ENCODE results near the gene SIX4. TPM values are rescaled to one million over a fixed set of nuclear protein-coding genes. Genes with fewer than 3 reads are reported as not detected.
A peak's percentile ranks its signal among the peaks of the same experiment; 100 is the strongest.
"Not testable (repeated sequence)": the region's sequence is repeated elsewhere in the genome, so short reads cannot be mapped to it uniquely, and the experiment has no call there.

The SIX4 gene
- total RNA-seq, 6 experiments from 2014 or later, result 14.4 to 19.6 (median 17.0) TPM

- no peak for DNase-seq
- no peak overlapping the region for H3K27ac Mint-ChIP-seq
- H3K9me3 Mint-ChIP-seq, result peaks cover 4% of the 10 kb centered on the region; the same call in 1 of the 2 replicates
- no peaks in the 10 kb centered on the region; the same call in 1 of the 2 replicates for H3K27me3 Mint-ChIP-seq (ENCODE audit: insufficient read depth)
- peaks cover 5% of the 10 kb centered on the region for H3K36me3 Mint-ChIP-seq (ENCODE audit: low read depth)
- TF ChIP-seq, protein P1, sequence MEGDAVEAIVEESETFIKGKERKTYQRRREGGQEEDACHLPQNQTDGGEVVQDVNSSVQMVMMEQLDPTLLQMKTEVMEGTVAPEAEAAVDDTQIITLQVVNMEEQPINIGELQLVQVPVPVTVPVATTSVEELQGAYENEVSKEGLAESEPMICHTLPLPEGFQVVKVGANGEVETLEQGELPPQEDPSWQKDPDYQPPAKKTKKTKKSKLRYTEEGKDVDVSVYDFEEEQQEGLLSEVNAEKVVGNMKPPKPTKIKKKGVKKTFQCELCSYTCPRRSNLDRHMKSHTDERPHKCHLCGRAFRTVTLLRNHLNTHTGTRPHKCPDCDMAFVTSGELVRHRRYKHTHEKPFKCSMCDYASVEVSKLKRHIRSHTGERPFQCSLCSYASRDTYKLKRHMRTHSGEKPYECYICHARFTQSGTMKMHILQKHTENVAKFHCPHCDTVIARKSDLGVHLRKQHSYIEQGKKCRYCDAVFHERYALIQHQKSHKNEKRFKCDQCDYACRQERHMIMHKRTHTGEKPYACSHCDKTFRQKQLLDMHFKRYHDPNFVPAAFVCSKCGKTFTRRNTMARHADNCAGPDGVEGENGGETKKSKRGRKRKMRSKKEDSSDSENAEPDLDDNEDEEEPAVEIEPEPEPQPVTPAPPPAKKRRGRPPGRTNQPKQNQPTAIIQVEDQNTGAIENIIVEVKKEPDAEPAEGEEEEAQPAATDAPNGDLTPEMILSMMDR (IDR thresholded peaks at IDR 0.05), result 0 out of 2 replicates have a peak, but pooled peaks have one; percentile 11
- peaks cover 19% of the 10 kb centered on the region for H3K4me1 Mint-ChIP-seq (ENCODE audit: low read depth)
- H3K4me3 Mint-ChIP-seq, result no peak overlapping the region
These were observed 8.8 kb upstream of the SIX4 start for GRCh38 chr14:60732840-60733483.

GRCh38 chr14:60731291-60731690, 7.1 kb upstream of the SIX4 start:
- H3K4me1 Mint-ChIP-seq (ENCODE audit: low read depth), result peaks cover 17% of the 10 kb centered on the region
- DNase-seq; H3K27me3 Mint-ChIP-seq (ENCODE audit: insufficient read depth); H3K27ac Mint-ChIP-seq; H3K4me3 Mint-ChIP-seq; H3K36me3 Mint-ChIP-seq (ENCODE audit: low read depth); H3K9me3 Mint-ChIP-seq: not testable (repeated sequence)

GRCh38 chr14:60723116-60723906, 840 bp downstream of the SIX4 start:
- TF ChIP-seq, protein P1 (IDR thresholded peaks at IDR 0.05), result no peak
- DNase-seq, result peak; percentile 46
- peak overlapping the region; percentile 98 for H3K4me3 Mint-ChIP-seq
- peak overlapping the region; percentile 97 for H3K27ac Mint-ChIP-seq
- H3K9me3 Mint-ChIP-seq, result no peaks in the 10 kb centered on the region
- H3K27me3 Mint-ChIP-seq (ENCODE audit: insufficient read depth), result no peaks in the 10 kb centered on the region; the same call in 1 of the 2 replicates
- peaks cover 27% of the 10 kb centered on the region for H3K4me1 Mint-ChIP-seq (ENCODE audit: low read depth)
- H3K36me3 Mint-ChIP-seq (ENCODE audit: low read depth), result peaks cover 14% of the 10 kb centered on the region; the same call in 1 of the 2 replicates

- Mint-ChIP-seq H3K36me3 (ENCODE audit: low read depth) (peaks cover 17% of the 10 kb centered on the region; the same call in 1 of the 2 replicates), H3K27ac (peak overlapping the region; percentile 84)
- DNase-seq, result peak; percentile 39
These were observed 1.6 kb downstream of the SIX4 start for GRCh38 chr14:60722357-60723115.

GRCh38 chr14:60722107-60722356, 2.1 kb downstream of the SIX4 start:
- H3K36me3 Mint-ChIP-seq (ENCODE audit: low read depth), result peaks cover 17% of the 10 kb centered on the region; the same call in 1 of the 2 replicates
- TF ChIP-seq, protein P1 (IDR thresholded peaks at IDR 0.05), result no peak
- H3K27me3 Mint-ChIP-seq (ENCODE audit: insufficient read depth), result no peaks in the 10 kb centered on the region; the same call in 1 of the 2 replicates
- peak overlapping the region; percentile 84 for H3K27ac Mint-ChIP-seq
- peak overlapping the region; percentile 98 for H3K4me3 Mint-ChIP-seq
- H3K9me3 Mint-ChIP-seq, result no peaks in the 10 kb centered on the region
- H3K4me1 Mint-ChIP-seq (ENCODE audit: low read depth), result peaks cover 31% of the 10 kb centered on the region
- DNase-seq, result no peak

More at GRCh38 chr14:60722357-60723115, 1.6 kb downstream of the SIX4 start:
- H3K4me3 Mint-ChIP-seq, result peak overlapping the region; percentile 98
- TF ChIP-seq, protein P1 (IDR thresholded peaks at IDR 0.05), result no peak
- no peaks in the 10 kb centered on the region for H3K9me3 Mint-ChIP-seq
- peaks cover 31% of the 10 kb centered on the region for H3K4me1 Mint-ChIP-seq (ENCODE audit: low read depth)
- no peaks in the 10 kb centered on the region; the same call in 1 of the 2 replicates for H3K27me3 Mint-ChIP-seq (ENCODE audit: insufficient read depth)

All from HFFc6 (cell line).